A549 (cell line): Measurements from ENCODE around the gene ZFPM1. TPM values are rescaled to one million over a fixed set of nuclear protein-coding genes. Genes with fewer than 3 reads are reported as not detected.

Source experiments
- ATAC-seq, 2 experiments: fragments of 200-7000 bp in 1 of 2; fragments of >200 bp in 1 of 2; cut with Nextera tagmentation in 1 of 2; cut with Tn5 transposase in 1 of 2; 3 replicates each; pipeline versions ENCODE4 v1.8.0 to v1.9.1; 2018 to 2020; ENCODE audit warnings: mild to moderate bottlenecking in 1 of 2, moderate library complexity in 1 of 2
- CTCF ChIA-PET: fragments of 300-600 bp; sonication (Branson Sonifier 250); formaldehyde crosslinking; extraction: SDS; loops from one replicate; lab custom pipeline; 2021; ENCODE audit warnings: antibody characterized with exemption, inconsistent platforms; lab: Yijun Ruan, JAX
- POLR2A ChIA-PET: fragments of 350-600 bp; formaldehyde crosslinking; extraction: SDS; loops from one replicate; lab custom pipeline; 2021; ENCODE audit warnings: antibody characterized with exemption, inconsistent platforms; lab: Yijun Ruan, JAX
- DNase-seq, 2 experiments: peaks; one replicate each; pipeline versions ENCODE4 v3.0.0 to v3.0.0-alpha.2; 2011 to 2016; ENCODE audit warnings: low read depth in 1 of 2, low spot score in 1 of 2
- FAIRE-seq: peaks from 2 replicates; lab custom pipeline; 2011; peaks lifted over from hg19 to GRCh38; lab: Jason Lieb, UNC
- H3K27ac ChIP-seq, 2 experiments: fragments of >200 bp; sonication (Bioruptor Twin); formaldehyde crosslinking; 3 replicates each; pipeline ENCODE4 v1.5.1; 2016 to 2017
- H3K4me1 ChIP-seq: fragments of >200 bp; sonication (Bioruptor Twin); formaldehyde crosslinking; 3 replicates; pipeline ENCODE4 v1.6.1; 2016
- H3K4me2 ChIP-seq: fragments of >200 bp; sonication (Bioruptor Twin); formaldehyde crosslinking; 3 replicates; pipeline ENCODE4 v1.6.1; 2016
- H3K4me3 ChIP-seq: fragments of >200 bp; sonication (Bioruptor Twin); formaldehyde crosslinking; 3 replicates; pipeline ENCODE4 v1.5.1; 2016
- H3K9me3 ChIP-seq: fragments of >200 bp; sonication (Bioruptor Twin); formaldehyde crosslinking; 3 replicates; pipeline ENCODE4 v1.6.1; 2016
- ATOH8 ChIP-seq: fragments of 250-450 bp; sonication (Bioruptor Pico); IDR thresholded peaks from 2 replicates; pipeline ENCODE4 v1.5.0; 2020; ENCODE audit warnings: low read depth, mild to moderate bottlenecking, moderate library complexity
- CBX2 ChIP-seq: fragments of 200-600 bp; sonication (generic); IDR thresholded peaks from 2 replicates; pipeline ENCODE4 v1.6.1; 2016; ENCODE audit warnings: low read depth, mild to moderate bottlenecking, borderline replicate concordance
- ELK1 ChIP-seq: fragments of 150-350 bp; IDR thresholded peaks from 2 replicates; pipeline ENCODE4 v1.6.1; 2014; ENCODE audit warnings: low read depth, mild to moderate bottlenecking, low read length
- EP300 ChIP-seq, 2 experiments: fragments of >200 bp; sonication (Bioruptor Twin); formaldehyde crosslinking; IDR thresholded peaks; 2 replicates in 1 of 2; 3 replicates in 1 of 2; pipeline ENCODE4 v1.6.1; 2016 to 2017
- FOSB ChIP-seq: fragments of 250-450 bp; sonication (Bioruptor Pico); IDR thresholded peaks from 2 replicates; pipeline ENCODE4 v1.5.0; 2020; ENCODE audit warnings: mild to moderate bottlenecking, moderate library complexity
- HMGXB4 ChIP-seq: fragments of 250-450 bp; sonication (Bioruptor Pico); IDR thresholded peaks from 2 replicates; pipeline ENCODE4 v1.5.0; 2021; ENCODE audit warnings: mild to moderate bottlenecking, moderate library complexity, borderline replicate concordance
- HOXA7 ChIP-seq: fragments of 250-450 bp; sonication (Bioruptor Pico); IDR thresholded peaks from 2 replicates; pipeline ENCODE4 v1.5.0; 2020; ENCODE audit warnings: mild to moderate bottlenecking, moderate library complexity
- PBX3 ChIP-seq: IDR thresholded peaks from 2 replicates; pipeline ENCODE4 v1.6.1; 2012
- PHF8 ChIP-seq: fragments of 200-600 bp; sonication (generic); IDR thresholded peaks from 2 replicates; pipeline ENCODE4 v1.6.1; 2016; ENCODE audit warnings: low read depth, mild to moderate bottlenecking, antibody characterized with exemption, moderate library complexity, borderline replicate concordance
- POLR2A ChIP-seq: IDR thresholded peaks from 2 replicates; pipeline ENCODE4 v1.6.1; 2012; ENCODE audit warnings: mild to moderate bottlenecking, low read length
- RAD21 ChIP-seq, 2 experiments: fragments of >200 bp in 1 of 2; sonication (Bioruptor Twin) in 1 of 2; formaldehyde crosslinking in 1 of 2; IDR thresholded peaks in 1 of 2; conservative IDR thresholded peaks in 1 of 2; 2 replicates in 1 of 2; 3 replicates in 1 of 2; pipeline ENCODE4 v1.6.1; 2012 to 2018; ENCODE audit warnings: inconsistent platforms in 1 of 2
- RARB ChIP-seq: fragments of 250-450 bp; sonication (Bioruptor Pico); IDR thresholded peaks from 2 replicates; pipeline ENCODE4 v1.8.0; 2021; ENCODE audit warnings: mild to moderate bottlenecking, moderate library complexity
- RCOR1 ChIP-seq: fragments of 150-350 bp; IDR thresholded peaks from 2 replicates; pipeline ENCODE4 v1.6.1; 2014; ENCODE audit warnings: antibody characterized with exemption, low read length, low read depth
- REST ChIP-seq: fragments of 200-600 bp; sonication (generic); IDR thresholded peaks from 2 replicates; pipeline ENCODE4 v1.6.1; 2016; ENCODE audit warnings: antibody characterized with exemption, mild to moderate bottlenecking, moderate library complexity
- RFX5 ChIP-seq: fragments of 450-650 bp; IDR thresholded peaks from 2 replicates; pipeline ENCODE4 v1.7.1; 2014; ENCODE audit warnings: antibody characterized with exemption, mild to moderate bottlenecking, moderate library complexity
- USF2 ChIP-seq: fragments of 450-650 bp; IDR thresholded peaks from 2 replicates; pipeline ENCODE4 v1.6.1; 2014; ENCODE audit warnings: antibody characterized with exemption
- WGBS: methylation state at CpG from one replicate; pipeline ENCODE4 v1.1.6; 2017; ENCODE audit errors: missing lambda C conversion rate; 5-methylcytosine and 5-hydroxymethylcytosine counted together
- polyA plus RNA-seq, 4 experiments: library from polyadenylated mRNA; depleted of rRNA in 3 of 4; stranded (reverse); fragments of >200 nt; fragmentation: RNase III in 1 of 4; extraction: RNeasy Plus Mini Kit Qiagen cat#74134 plus additional on column Dnase treatment in 1 of 4; gene quantifications; 2 replicates in 3 of 4; 3 replicates in 1 of 4; pipeline ENCODE4 v1.2.3, GENCODE V29; 2011 to 2017

Gene ZFPM1
- polyA plus RNA-seq, 2 of the 4 experiments (the other 2 are of a cell fraction), result 0.36 to 2.5 TPM

GRCh38 chr16:88515925-88516594 lies 63.0 kb downstream of the ZFPM1 start:
- no peak for FAIRE-seq

More at GRCh38 chr16:88515925-88516594, 63.0 kb downstream of the ZFPM1 start:
- Histone ChIP-seq H3K9me3 (no peaks in the 10 kb centered on the region), H3K4me2 (no peak overlapping the region), H3K4me3 (no peak overlapping the region), H3K4me1 (no peaks in the 10 kb centered on the region), H3K27ac (no peak overlapping the region)
- ATAC-seq, result no peak
- TF ChIP-seq ELK1 (no peak), HMGXB4 (CRISPR knock-in tag) (no peak), REST (no peak), RFX5 (no peak), USF2 (no peak), POLR2A (no peak), FOSB (CRISPR knock-in tag) (no peak), RARB (CRISPR knock-in tag) (no peak), ATOH8 (CRISPR knock-in tag) (no peak), PHF8 (no peak), HOXA7 (no peak), EP300 (IDR thresholded peaks at IDR 0.05) (no peak), RCOR1 (no peak), PBX3 (no peak), CBX2 (no peak), RAD21 (conservative IDR thresholded peaks at IDR 0.05 in 1 of 2, IDR thresholded peaks at IDR 0.05 in 1 of 2) (no peak)
- ChIA-PET CTCF (interaction anchor here (0.8 to 1.3 kb wide), 4 partner anchors 11 to 48 kb away, joined by 3 to 4 read pairs (median 4); no protein-coding TSS in a partner anchor), POLR2A (no interaction called here)
- DNase-seq, result no peak
- 86% methylated on average over 23 of the region's 23 CpGs for WGBS
